MCF 10A (cell line): ENCODE data around the gene ARFGAP3. TPM values are rescaled to one million over a fixed set of nuclear protein-coding genes. Genes with fewer than 3 reads are reported as not detected.

Source experiments
- BruUV-seq: library from RNA; stranded (reverse); fragments of 400-500 nt; replicated peaks from 2 replicates; lab custom pipeline; 2021; lab: Mats Ljungman, UMichigan
- CTCF ChIA-PET: fragments of 300-600 bp; sonication (Branson Sonifier 250); formaldehyde crosslinking; extraction: SDS; loops from one replicate; lab custom pipeline; 2021; ENCODE audit warnings: antibody characterized with exemption, inconsistent platforms; lab: Yijun Ruan, JAX
- POLR2A ChIA-PET: fragments of 300-600, 350-650 bp; sonication (Branson Sonifier 250); formaldehyde crosslinking; extraction: SDS; loops from one replicate; lab custom pipeline; 2020; ENCODE audit warnings: antibody characterized with exemption, inconsistent platforms; lab: Yijun Ruan, JAX
- DNase-seq: peaks from one replicate; pipeline ENCODE4 v3.0.0-alpha.2; 2018; ENCODE audit not compliant: unreplicated experiment
- H3K27ac Mint-ChIP-seq: one replicate; pipeline ENCODE4 v1.8.0; 2022; ENCODE audit warnings: mild to moderate bottlenecking, low read depth, mixed read lengths; ENCODE audit not compliant: unreplicated experiment
- H3K27me3 Mint-ChIP-seq: one replicate; pipeline ENCODE4 v1.8.0; 2022; ENCODE audit warnings: mixed read lengths; ENCODE audit not compliant: insufficient read depth, unreplicated experiment
- H3K36me3 Mint-ChIP-seq: one replicate; pipeline ENCODE4 v1.8.0; 2022; ENCODE audit warnings: mild to moderate bottlenecking, moderate library complexity, mixed read lengths; ENCODE audit not compliant: insufficient read depth, unreplicated experiment
- H3K4me1 Mint-ChIP-seq: one replicate; pipeline ENCODE4 v1.8.0; 2022; ENCODE audit warnings: mixed read lengths; ENCODE audit not compliant: insufficient read depth, unreplicated experiment
- H3K4me3 Mint-ChIP-seq: one replicate; pipeline ENCODE4 v1.8.0; 2022; ENCODE audit warnings: mild to moderate bottlenecking, moderate library complexity, mixed read lengths; ENCODE audit not compliant: unreplicated experiment
- H3K9me3 Mint-ChIP-seq: one replicate; pipeline ENCODE4 v1.8.0; 2022; ENCODE audit warnings: mixed read lengths; ENCODE audit not compliant: unreplicated experiment
- CTCF ChIP-seq: fragments of 200-600 bp; IDR thresholded peaks from one replicate; pipeline ENCODE4 v1.8.0; 2022; ENCODE audit warnings: antibody characterized with exemption, mild to moderate bottlenecking; ENCODE audit not compliant: unreplicated experiment
- intact Hi-C: fragments of 100-400 bp; cut with micrococcal nuclease; formaldehyde crosslinking; loops from 2 replicates; pipeline ENCODE4 v1.14.1; 2022
- total RNA-seq: library from RNA; stranded (reverse); gene quantifications from 2 replicates; pipeline ENCODE4 v1.2.3, GENCODE V29; 2022

The ARFGAP3 gene
- total RNA-seq, 1 experiment from 2014 or later, result 67.1 TPM

GRCh38 chr22:42848941-42849550 is 8.0 kb downstream of the ARFGAP3 start:
- no peak for TF ChIP-seq CTCF
- Mint-ChIP-seq H3K27me3 (no peaks in the 10 kb centered on the region), H3K36me3 (peaks cover 34% of the 10 kb centered on the region), H3K4me1 (peaks cover 11% of the 10 kb centered on the region), H3K4me3 (no peak overlapping the region), H3K9me3 (no peaks in the 10 kb centered on the region), H3K27ac (no peak overlapping the region)
- CTCF ChIA-PET, result interaction anchor here (0.5 to 1.4 kb wide), 7 partner anchors 9 to 380 kb away, joined by 3 to 4 read pairs (median 3); partner anchors contain the start of gene ARFGAP3
- BruUV-seq, result no TSS peak
- intact Hi-C loops, result no loop called here
- DNase-seq, result no peak
- POLR2A ChIA-PET, result no interaction called here

- TF ChIP-seq CTCF, result no peak
- CTCF ChIA-PET, result interaction anchor here (0.6 kb wide), 1 partner anchor 15 kb away, joined by 3 read pairs; no protein-coding TSS in a partner anchor
Observed at GRCh38 chr22:42847110-42847509, 10.0 kb downstream of the ARFGAP3 start.

GRCh38 chr22:42844756-42845155 is 12.3 kb downstream of the ARFGAP3 start:
- intact Hi-C loops, result no loop called here
- peak; percentile 78 for DNase-seq
- Mint-ChIP-seq H3K9me3 (no peaks in the 10 kb centered on the region), H3K4me3 (no peak overlapping the region), H3K27me3 (no peaks in the 10 kb centered on the region), H3K36me3 (peaks cover 61% of the 10 kb centered on the region), H3K4me1 (peaks cover 19% of the 10 kb centered on the region), H3K27ac (peak overlapping the region; percentile 27)
- no TSS peak for BruUV-seq
- no peak for TF ChIP-seq CTCF
- POLR2A ChIA-PET, result interaction anchor here (0.7 to 1.6 kb wide), 5 partner anchors 8 to 157 kb away, joined by 3 read pairs; no protein-coding TSS in a partner anchor
- CTCF ChIA-PET, result interaction anchor here (0.6 to 1.2 kb wide), 6 partner anchors 8 to 245 kb away, joined by 3 to 5 read pairs (median 4); no protein-coding TSS in a partner anchor

More at GRCh38 chr22:42847110-42847509, 10.0 kb downstream of the ARFGAP3 start:
- Mint-ChIP-seq H3K4me1 (peaks cover 19% of the 10 kb centered on the region), H3K27me3 (no peaks in the 10 kb centered on the region), H3K9me3 (no peaks in the 10 kb centered on the region), H3K4me3 (no peak overlapping the region), H3K27ac (no peak overlapping the region), H3K36me3 (peaks cover 46% of the 10 kb centered on the region)
- POLR2A ChIA-PET, result interaction anchor here (0.9 kb wide), 1 partner anchor 11 kb away, joined by 3 read pairs; no protein-coding TSS in a partner anchor
- DNase-seq, result no peak
- intact Hi-C loops, result no loop called here
- no TSS peak for BruUV-seq

- DNase-seq, result no peak
- peaks cover 77% of the 10 kb centered on the region for H3K36me3 Mint-ChIP-seq
- H3K9me3 Mint-ChIP-seq, result no peaks in the 10 kb centered on the region
- POLR2A ChIA-PET, result interaction anchor here (0.7 to 1.6 kb wide), 3 partner anchors 9 to 12 kb away, joined by 3 to 4 read pairs (median 3); no protein-coding TSS in a partner anchor
- intact Hi-C loops, result no loop called here
- H3K27ac Mint-ChIP-seq, result no peak overlapping the region
- H3K4me3 Mint-ChIP-seq, result no peak overlapping the region
- no peaks in the 10 kb centered on the region for H3K27me3 Mint-ChIP-seq
- no peak for TF ChIP-seq CTCF
- BruUV-seq, result no TSS peak
- CTCF ChIA-PET, result interaction anchor here (0.6 to 2.0 kb wide), 5 partner anchors 23 to 265 kb away, joined by 3 to 7 read pairs (median 4); no protein-coding TSS in a partner anchor
- peaks cover 19% of the 10 kb centered on the region for H3K4me1 Mint-ChIP-seq
Observed at GRCh38 chr22:42842658-42843370, 14.3 kb downstream of the ARFGAP3 start.
